AG04450 (cell line): ENCODE results near the gene UPP1. TPM values are rescaled to one million over a fixed set of nuclear protein-coding genes. Genes with fewer than 3 reads are reported as not detected.
"Not testable (repeated sequence)": the region's sequence is repeated elsewhere in the genome, so short reads cannot be mapped to it uniquely, and the experiment has no call there.

ENCODE experiments used
- CTCF ChIA-PET: fragments of 300-600, 350-600 bp; formaldehyde crosslinking; extraction: SDS; loops from one replicate; lab custom pipeline; 2022; ENCODE audit warnings: antibody characterized with exemption, inconsistent platforms; lab: Charles Lee
- POLR2A ChIA-PET: fragments of 350-600 bp; formaldehyde crosslinking; extraction: SDS; loops from one replicate; lab custom pipeline; 2021; ENCODE audit warnings: antibody characterized with exemption, inconsistent platforms; lab: Yijun Ruan, JAX
- DNase-seq: peaks from one replicate; pipeline ENCODE4 v3.0.0-alpha.2; 2011; ENCODE audit warnings: low read depth, low spot score
- H3K27ac ChIP-seq: one replicate; pipeline ENCODE4 v1.5.1; 2012; ENCODE audit warnings: low read depth, low read length, control low read depth
- H3K27me3 ChIP-seq: one replicate; pipeline ENCODE4 v1.6.0; 2012; ENCODE audit warnings: low read length; ENCODE audit not compliant: control insufficient read depth, insufficient read depth
- H3K4me3 ChIP-seq: 2 replicates; pipeline ENCODE4 v1.5.1; 2011; ENCODE audit warnings: mild to moderate bottlenecking, low read depth, low read length, control low read depth
- H3K9me3 ChIP-seq: 2 replicates; pipeline ENCODE4 v1.5.1; 2012; ENCODE audit warnings: low read length; ENCODE audit not compliant: control insufficient read depth, insufficient read depth
- polyA plus RNA-seq: library from polyadenylated mRNA; depleted of rRNA; stranded (reverse); fragments of >200 nt; gene quantifications from 2 replicates; pipeline ENCODE4 v1.2.3, GENCODE V29; 2011
- TF ChIP-seq, protein P1 (sequence below): IDR thresholded peaks from 2 replicates; pipeline ENCODE4 v1.5.1; 2011; ENCODE audit warnings: low read depth, low read length, control low read depth, inconsistent platforms

UPP1 gene
- polyA plus RNA-seq, 1 experiment, result 7.9 TPM

DNA sequence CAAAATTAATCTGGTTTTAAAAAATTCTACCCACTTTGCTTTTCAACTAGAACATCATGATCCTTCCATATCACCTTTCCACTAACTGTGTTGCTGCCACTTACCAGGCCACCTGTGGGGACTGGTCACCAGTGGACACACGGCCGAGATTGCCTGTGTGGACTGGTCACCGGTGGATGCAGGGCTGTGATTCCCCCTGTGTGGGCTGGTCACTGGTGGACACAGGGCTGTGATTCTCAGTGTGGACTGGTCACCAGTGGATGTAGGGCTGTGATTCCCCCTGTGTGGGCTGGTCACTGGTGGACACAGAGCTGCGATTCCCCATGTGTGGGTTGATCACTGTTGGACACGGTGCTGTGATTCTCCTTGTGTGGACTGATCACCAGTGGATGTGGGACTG, 27.0 kb downstream of the UPP1 start:
- ChIA-PET CTCF (no interaction called here), POLR2A (no interaction called here)
- Histone ChIP-seq H3K27ac (no peak overlapping the region), H3K9me3 (no peaks in the 10 kb centered on the region; the same call in 1 of the 2 replicates), H3K27me3 (no peaks in the 10 kb centered on the region), H3K4me3 (no peak overlapping the region)
- TF ChIP-seq, protein P1, sequence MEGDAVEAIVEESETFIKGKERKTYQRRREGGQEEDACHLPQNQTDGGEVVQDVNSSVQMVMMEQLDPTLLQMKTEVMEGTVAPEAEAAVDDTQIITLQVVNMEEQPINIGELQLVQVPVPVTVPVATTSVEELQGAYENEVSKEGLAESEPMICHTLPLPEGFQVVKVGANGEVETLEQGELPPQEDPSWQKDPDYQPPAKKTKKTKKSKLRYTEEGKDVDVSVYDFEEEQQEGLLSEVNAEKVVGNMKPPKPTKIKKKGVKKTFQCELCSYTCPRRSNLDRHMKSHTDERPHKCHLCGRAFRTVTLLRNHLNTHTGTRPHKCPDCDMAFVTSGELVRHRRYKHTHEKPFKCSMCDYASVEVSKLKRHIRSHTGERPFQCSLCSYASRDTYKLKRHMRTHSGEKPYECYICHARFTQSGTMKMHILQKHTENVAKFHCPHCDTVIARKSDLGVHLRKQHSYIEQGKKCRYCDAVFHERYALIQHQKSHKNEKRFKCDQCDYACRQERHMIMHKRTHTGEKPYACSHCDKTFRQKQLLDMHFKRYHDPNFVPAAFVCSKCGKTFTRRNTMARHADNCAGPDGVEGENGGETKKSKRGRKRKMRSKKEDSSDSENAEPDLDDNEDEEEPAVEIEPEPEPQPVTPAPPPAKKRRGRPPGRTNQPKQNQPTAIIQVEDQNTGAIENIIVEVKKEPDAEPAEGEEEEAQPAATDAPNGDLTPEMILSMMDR, result no peak
- DNase-seq, result no peak

DNA sequence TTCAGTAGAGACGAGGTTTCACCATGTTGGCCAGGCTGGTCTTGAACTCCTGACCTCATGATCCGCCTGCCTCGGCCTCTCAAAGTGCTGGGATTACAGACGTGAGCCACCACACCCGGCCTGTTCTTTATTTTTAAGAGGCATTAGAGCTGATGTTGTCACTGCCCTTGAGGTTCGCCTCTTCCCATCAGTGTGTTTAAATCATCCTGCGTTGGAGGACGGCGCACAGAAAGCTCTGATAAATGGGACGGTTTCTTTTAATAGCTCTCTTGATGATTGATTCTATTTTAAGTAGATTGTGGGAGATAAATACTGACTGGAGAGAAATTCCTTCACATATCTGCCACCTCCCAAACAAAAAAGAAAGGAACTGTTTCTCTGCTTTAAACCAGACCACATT, 29.0 kb downstream of the UPP1 start:
- ChIA-PET POLR2A (no interaction called here), CTCF (no interaction called here)
- H3K27me3 ChIP-seq, result no peaks in the 10 kb centered on the region
- no peak for DNase-seq
- no peak overlapping the region for H3K4me3 ChIP-seq
- no peak overlapping the region for H3K27ac ChIP-seq
- TF ChIP-seq, protein P1, result no peak
- H3K9me3 ChIP-seq, result no peaks in the 10 kb centered on the region; the same call in 1 of the 2 replicates

DNA sequence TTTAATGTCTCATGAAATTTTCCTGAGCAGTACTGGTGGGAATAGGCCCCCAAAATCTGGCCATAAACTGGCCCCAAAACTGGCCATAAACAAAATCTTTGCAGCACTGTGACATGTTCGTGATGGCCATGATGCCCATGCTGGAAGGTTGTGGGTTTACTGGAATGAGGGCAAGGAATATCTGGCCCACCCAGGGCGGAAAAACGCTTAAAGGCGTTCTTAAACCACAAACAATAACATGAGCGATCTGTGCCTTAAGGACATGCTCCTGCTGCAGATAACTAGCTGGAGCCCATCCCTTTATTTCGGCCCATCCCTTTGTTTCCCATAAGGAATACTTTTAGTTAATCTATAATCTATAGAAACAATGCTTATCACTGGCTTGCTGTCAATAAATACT, 31.5 kb downstream of the UPP1 start:
- CTCF ChIA-PET, result interaction anchor here (1.9 to 3.5 kb wide), 3 partner anchors 10 to 129 kb away, joined by 5 to 35 read pairs (median 8); no protein-coding TSS in a partner anchor
- H3K27ac ChIP-seq, H3K27me3 ChIP-seq, DNase-seq, H3K4me3 ChIP-seq, H3K9me3 ChIP-seq, POLR2A ChIA-PET: not testable (repeated sequence)

DNA sequence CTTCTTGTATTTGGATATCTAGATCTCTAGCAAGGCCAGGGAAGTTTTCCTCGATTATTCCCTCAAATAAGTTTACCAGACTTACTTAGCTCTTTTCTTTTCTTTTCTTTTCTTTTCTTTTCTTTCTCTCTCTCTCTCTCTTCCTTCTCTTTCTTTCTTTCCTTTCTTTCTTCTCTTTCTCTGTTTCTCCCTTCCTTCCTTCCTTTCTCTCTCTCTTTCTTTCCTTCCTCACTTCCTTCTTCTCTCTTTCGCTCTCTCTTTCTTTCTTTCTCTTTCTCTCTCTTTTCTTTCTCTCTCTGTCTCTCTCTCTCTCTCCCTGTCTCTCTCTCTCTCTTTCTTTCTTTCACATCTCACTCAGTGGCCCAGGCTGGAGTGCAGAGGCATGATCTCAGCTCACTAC, 37.0 kb downstream of the UPP1 start:
- CTCF ChIA-PET, result interaction anchor here (0.6 kb wide), 1 partner anchor 47 kb away, joined by 3 read pairs; no protein-coding TSS in a partner anchor
- no peaks in the 10 kb centered on the region for H3K27me3 ChIP-seq
- TF ChIP-seq, protein P1, result no peak
- no peak for DNase-seq
- H3K4me3 ChIP-seq, result no peak overlapping the region
- no peak overlapping the region for H3K27ac ChIP-seq
- POLR2A ChIA-PET, result no interaction called here
- no peaks in the 10 kb centered on the region; the same call in 1 of the 2 replicates for H3K9me3 ChIP-seq

DNA sequence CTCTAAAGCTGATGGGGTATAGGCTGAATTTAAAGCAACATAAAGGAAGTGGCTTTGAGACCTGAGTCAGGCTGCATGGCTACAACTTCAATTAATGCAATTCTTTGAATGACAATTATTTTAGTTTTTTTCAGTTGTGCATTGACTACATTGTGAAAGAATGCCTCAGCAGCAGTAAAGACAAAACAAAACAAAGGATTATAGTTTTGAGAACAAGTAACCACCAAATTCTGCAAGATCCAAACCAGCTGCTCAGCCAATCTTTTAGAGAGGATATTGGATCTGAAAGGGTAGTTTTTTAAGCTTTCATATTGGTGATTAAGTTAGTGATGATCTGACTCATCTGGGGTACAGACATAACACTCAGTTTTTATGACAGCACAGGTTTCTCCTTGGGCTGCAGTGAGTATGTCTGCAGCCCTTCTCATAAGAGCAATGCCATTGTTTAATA, 41.6 kb downstream of the UPP1 start:
- TF ChIP-seq, protein P1, result no peak
- H3K9me3 ChIP-seq, result no peaks in the 10 kb centered on the region; the same call in 1 of the 2 replicates
- H3K27ac ChIP-seq, result no peak overlapping the region
- no peak overlapping the region for H3K4me3 ChIP-seq
- DNase-seq, result no peak
- ChIA-PET CTCF (interaction anchor here (0.6 to 7.0 kb wide), 5 partner anchors 8 to 186 kb away, joined by 3 to 54 read pairs (median 6); no protein-coding TSS in a partner anchor), POLR2A (no interaction called here)
- no peaks in the 10 kb centered on the region for H3K27me3 ChIP-seq
